ENCODE measurements around the gene GTF2A1L. TPM values are rescaled to one million over a fixed set of nuclear protein-coding genes. Genes with fewer than 3 reads are reported as not detected.
"Not testable (repeated sequence)": the region's sequence is repeated elsewhere in the genome, so short reads cannot be mapped to it uniquely, and the experiment has no call there.

GTF2A1L gene
- total RNA-seq, 2 experiments from 2014 or later, result not detected

DNA sequence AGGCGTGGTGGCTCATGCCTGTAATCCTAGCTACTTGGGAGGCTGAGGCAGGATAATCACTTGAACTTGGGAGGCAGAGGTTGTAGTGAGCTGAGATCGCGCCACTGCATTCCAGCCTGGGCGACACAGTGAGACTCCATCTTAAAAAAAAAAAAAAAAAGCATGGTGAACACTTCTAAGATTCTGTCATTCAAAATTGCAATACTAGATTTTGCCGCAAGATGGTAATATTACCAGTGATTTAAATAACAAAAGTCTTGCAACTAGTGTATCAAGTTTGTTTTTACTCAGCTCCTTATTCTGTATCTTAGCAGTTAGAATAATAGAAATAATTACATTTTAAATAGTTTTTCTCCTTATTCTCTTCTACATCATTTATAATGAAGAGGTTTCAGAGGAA is 5.0 kb downstream of the GTF2A1L start:
- H3K4me1 Mint-ChIP-seq; H3K9me3 Mint-ChIP-seq; H3K27me3 Mint-ChIP-seq; H3K36me3 Mint-ChIP-seq (ENCODE audit: low read depth); H3K4me3 Mint-ChIP-seq; POLR2A ChIA-PET; DNase-seq; H3K27ac Mint-ChIP-seq: not testable (repeated sequence)
- CTCF ChIA-PET, result interaction anchor here (0.6 kb wide), 1 partner anchor 1779 kb away, joined by 3 read pairs; no protein-coding TSS in a partner anchor

- DNase-seq, result no peak
- ChIA-PET CTCF (no interaction called here), POLR2A (no interaction called here)
- Mint-ChIP-seq H3K27me3 (no peaks in the 10 kb centered on the region), H3K27ac (no peak overlapping the region), H3K4me3 (no peak overlapping the region), H3K4me1 (no peaks in the 10 kb centered on the region), H3K36me3 (ENCODE audit: low read depth) (no peaks in the 10 kb centered on the region), H3K9me3 (no peaks in the 10 kb centered on the region)
Observed at GRCh38 chr2:48624696-48625095, 7.0 kb downstream of the GTF2A1L start.

DNA sequence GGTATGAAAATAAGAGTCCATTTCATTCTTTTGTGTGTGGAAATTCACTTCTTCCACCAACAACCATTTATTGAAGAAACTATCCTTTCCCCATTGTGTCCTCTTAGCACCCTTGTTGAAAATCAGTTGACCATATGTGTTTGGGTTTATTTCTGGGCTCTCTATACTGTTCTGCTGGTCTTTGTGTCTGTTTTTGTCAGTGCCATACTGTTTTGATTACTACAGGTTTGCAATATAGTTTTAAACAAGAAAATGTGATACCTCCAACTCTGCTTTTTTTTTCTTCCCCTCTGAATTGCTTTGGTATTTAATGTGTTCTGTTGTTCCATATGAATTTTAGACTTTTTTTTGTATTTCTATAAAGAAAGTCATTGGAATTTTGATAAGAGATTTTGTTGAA is 8.4 kb downstream of the GTF2A1L start:
- CTCF ChIA-PET, result no interaction called here
- no peak overlapping the region for H3K4me3 Mint-ChIP-seq
- no peak overlapping the region for H3K27ac Mint-ChIP-seq

GRCh38 chr2:48633143-48633542 is 15.5 kb downstream of the GTF2A1L start:
- H3K27ac Mint-ChIP-seq, result no peak overlapping the region
- H3K4me3 Mint-ChIP-seq, result no peak overlapping the region
- H3K36me3 Mint-ChIP-seq (ENCODE audit: low read depth), result no peaks in the 10 kb centered on the region
- peaks cover 4% of the 10 kb centered on the region for H3K27me3 Mint-ChIP-seq
- no peaks in the 10 kb centered on the region for H3K9me3 Mint-ChIP-seq
- CTCF ChIA-PET, result no interaction called here
- POLR2A ChIA-PET, result no interaction called here
- H3K4me1 Mint-ChIP-seq, result no peaks in the 10 kb centered on the region
- no peak for DNase-seq

More for the DNA sequence above, 8.4 kb downstream of the GTF2A1L start:
- no peaks in the 10 kb centered on the region for H3K36me3 Mint-ChIP-seq (ENCODE audit: low read depth)
- no peaks in the 10 kb centered on the region for H3K4me1 Mint-ChIP-seq
- no peaks in the 10 kb centered on the region for H3K27me3 Mint-ChIP-seq
- POLR2A ChIA-PET, result no interaction called here
- no peak for DNase-seq
- no peaks in the 10 kb centered on the region for H3K9me3 Mint-ChIP-seq

DNA sequence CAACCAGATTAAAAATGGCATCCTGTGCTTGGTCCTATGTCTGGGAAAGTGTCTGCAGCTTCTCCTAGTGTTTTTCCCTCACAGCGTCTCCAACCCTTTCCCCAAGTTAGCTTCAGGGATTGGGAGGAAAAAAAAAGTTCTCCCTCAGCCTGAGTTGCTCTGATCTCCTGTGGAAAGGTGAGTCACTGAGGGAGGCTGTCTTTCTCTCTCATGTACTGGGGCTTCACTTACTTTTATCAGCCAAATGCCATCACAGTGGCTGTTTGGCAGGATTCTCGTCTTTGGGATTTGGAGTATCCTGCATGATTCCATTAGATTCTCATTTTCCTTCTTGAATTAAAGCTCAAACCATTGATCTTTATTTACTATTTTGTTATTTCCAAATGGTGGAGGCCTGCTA is 18.1 kb downstream of the GTF2A1L start:
- Mint-ChIP-seq H3K9me3 (no peaks in the 10 kb centered on the region), H3K27ac (no peak overlapping the region), H3K4me3 (no peak overlapping the region), H3K27me3 (peaks cover 7% of the 10 kb centered on the region), H3K36me3 (ENCODE audit: low read depth) (no peaks in the 10 kb centered on the region), H3K4me1 (no peaks in the 10 kb centered on the region)
- POLR2A ChIA-PET, result no interaction called here
- CTCF ChIA-PET, result no interaction called here
- DNase-seq, result no peak

- Mint-ChIP-seq H3K4me3 (no peak overlapping the region), H3K27ac (no peak overlapping the region), H3K4me1 (no peaks in the 10 kb centered on the region), H3K9me3 (no peaks in the 10 kb centered on the region), H3K27me3 (peaks cover 7% of the 10 kb centered on the region), H3K36me3 (ENCODE audit: low read depth) (no peaks in the 10 kb centered on the region)
- ChIA-PET CTCF (no interaction called here), POLR2A (no interaction called here)
- no peak for DNase-seq
Observed at GRCh38 chr2:48638261-48638660, 20.6 kb downstream of the GTF2A1L start.

DNA sequence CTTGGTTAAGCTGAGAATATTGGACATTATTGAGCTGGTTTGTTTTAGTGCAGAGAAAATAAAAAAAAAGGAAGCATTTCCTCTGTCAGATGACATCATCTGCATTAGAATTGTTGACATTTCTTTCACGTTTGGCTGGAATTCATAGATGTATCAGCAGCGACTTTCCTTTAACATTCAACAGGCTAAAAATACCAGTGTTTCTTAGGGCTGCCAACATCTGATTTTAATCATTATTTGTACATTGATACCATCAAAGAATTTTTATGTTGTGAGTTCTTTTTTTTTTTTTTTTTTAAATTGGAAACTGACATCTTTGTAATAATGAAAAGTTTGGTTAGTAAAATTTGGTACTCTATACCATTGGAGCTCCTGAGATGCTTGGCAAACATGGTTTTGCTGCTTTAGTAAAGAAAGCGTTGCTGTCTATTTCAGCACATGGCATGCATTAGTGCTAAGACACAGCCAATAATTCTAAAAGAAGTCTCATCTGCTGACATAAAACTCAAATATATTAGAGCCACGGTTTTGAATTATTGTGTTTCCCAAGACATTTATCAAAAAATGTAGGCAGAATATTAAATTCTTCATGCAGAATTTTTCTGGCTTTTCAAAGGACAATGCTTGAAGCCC is 33.6 kb downstream of the GTF2A1L start:
- ChIA-PET POLR2A (no interaction called here), CTCF (no interaction called here)
- Mint-ChIP-seq H3K4me3 (no peak overlapping the region), H3K27me3 (no peaks in the 10 kb centered on the region), H3K36me3 (ENCODE audit: low read depth) (no peaks in the 10 kb centered on the region), H3K9me3 (no peaks in the 10 kb centered on the region), H3K4me1 (no peaks in the 10 kb centered on the region), H3K27ac (no peak overlapping the region)
- DNase-seq, result no peak

- Mint-ChIP-seq H3K4me1 (no peaks in the 10 kb centered on the region), H3K9me3 (no peaks in the 10 kb centered on the region), H3K4me3 (no peak overlapping the region), H3K36me3 (ENCODE audit: low read depth) (no peaks in the 10 kb centered on the region), H3K27ac (no peak overlapping the region), H3K27me3 (no peaks in the 10 kb centered on the region)
- no peak for DNase-seq
- ChIA-PET CTCF (no interaction called here), POLR2A (no interaction called here)
Observed at GRCh38 chr2:48668992-48669391, 51.3 kb downstream of the GTF2A1L start.

DNA sequence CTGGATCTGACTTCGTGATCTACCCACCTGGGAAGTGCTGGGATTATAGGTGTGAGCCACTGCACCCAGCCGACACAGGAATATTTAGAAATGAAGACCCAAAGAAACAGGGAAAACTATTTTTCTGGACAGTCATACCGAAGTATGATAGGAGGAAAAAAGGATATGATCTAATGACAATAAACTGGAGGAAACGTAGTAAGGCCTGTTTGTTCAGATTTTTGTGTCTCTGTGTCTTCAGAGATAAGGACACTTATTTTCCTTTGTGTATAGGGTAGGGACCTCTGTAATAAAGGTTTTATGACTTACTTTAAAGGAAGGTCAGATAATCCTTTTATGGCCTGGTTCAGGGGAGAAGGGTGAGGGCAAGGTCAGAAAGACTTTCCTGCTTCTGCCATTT is 55.9 kb downstream of the GTF2A1L start:
- no peaks in the 10 kb centered on the region for H3K4me1 Mint-ChIP-seq
- H3K36me3 Mint-ChIP-seq (ENCODE audit: low read depth), result no peaks in the 10 kb centered on the region
- no peak overlapping the region for H3K27ac Mint-ChIP-seq
- H3K9me3 Mint-ChIP-seq, result no peaks in the 10 kb centered on the region
- POLR2A ChIA-PET, result no interaction called here
- no peak for DNase-seq
- peaks cover 2% of the 10 kb centered on the region for H3K27me3 Mint-ChIP-seq
- no peak overlapping the region for H3K4me3 Mint-ChIP-seq
- CTCF ChIA-PET, result no interaction called here

DNA sequence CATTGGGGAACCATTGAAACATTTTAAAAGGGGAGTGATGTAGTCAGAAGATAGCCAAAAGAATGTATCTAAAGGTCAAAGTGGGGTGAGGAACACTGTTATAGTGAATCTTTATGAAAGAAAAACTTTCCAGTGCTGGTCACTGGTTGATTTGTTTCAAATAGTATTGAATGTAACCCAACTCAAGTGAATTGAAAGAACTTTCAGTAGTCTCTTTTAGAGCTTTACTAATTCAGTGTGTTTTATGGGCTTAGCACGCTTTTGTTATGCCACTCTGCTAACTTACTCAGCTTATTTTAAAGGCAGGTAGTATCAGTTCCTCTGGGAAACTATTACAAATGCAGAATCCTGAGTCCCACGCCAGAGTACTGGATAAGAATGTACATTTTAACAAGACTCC is 57.3 kb downstream of the GTF2A1L start:
- Mint-ChIP-seq H3K27ac (no peak overlapping the region), H3K4me1 (no peaks in the 10 kb centered on the region), H3K9me3 (no peaks in the 10 kb centered on the region), H3K36me3 (ENCODE audit: low read depth) (no peaks in the 10 kb centered on the region), H3K27me3 (peaks cover 2% of the 10 kb centered on the region), H3K4me3 (no peak overlapping the region)
- CTCF ChIA-PET, result no interaction called here
- DNase-seq, result no peak
- POLR2A ChIA-PET, result no interaction called here

GRCh38 chr2:48677450-48677849 is 59.8 kb downstream of the GTF2A1L start:
- CTCF ChIA-PET, result no interaction called here
- H3K27ac Mint-ChIP-seq, result no peak overlapping the region
- H3K27me3 Mint-ChIP-seq, result peaks cover 5% of the 10 kb centered on the region
- H3K4me3 Mint-ChIP-seq, result no peak overlapping the region
- H3K36me3 Mint-ChIP-seq (ENCODE audit: low read depth), result no peaks in the 10 kb centered on the region
- DNase-seq, result no peak
- no peaks in the 10 kb centered on the region for H3K4me1 Mint-ChIP-seq
- H3K9me3 Mint-ChIP-seq, result no peaks in the 10 kb centered on the region
- POLR2A ChIA-PET, result no interaction called here

GRCh38 chr2:48685126-48685525 is 67.5 kb downstream of the GTF2A1L start:
- no peak for DNase-seq
- H3K36me3 Mint-ChIP-seq (ENCODE audit: low read depth), result no peaks in the 10 kb centered on the region
- H3K9me3 Mint-ChIP-seq, result no peaks in the 10 kb centered on the region
- no peaks in the 10 kb centered on the region for H3K4me1 Mint-ChIP-seq
- H3K27ac Mint-ChIP-seq, result no peak overlapping the region
- H3K27me3 Mint-ChIP-seq, result peaks cover 7% of the 10 kb centered on the region
- POLR2A ChIA-PET, result no interaction called here
- no peak overlapping the region for H3K4me3 Mint-ChIP-seq
- CTCF ChIA-PET, result no interaction called here

DNA sequence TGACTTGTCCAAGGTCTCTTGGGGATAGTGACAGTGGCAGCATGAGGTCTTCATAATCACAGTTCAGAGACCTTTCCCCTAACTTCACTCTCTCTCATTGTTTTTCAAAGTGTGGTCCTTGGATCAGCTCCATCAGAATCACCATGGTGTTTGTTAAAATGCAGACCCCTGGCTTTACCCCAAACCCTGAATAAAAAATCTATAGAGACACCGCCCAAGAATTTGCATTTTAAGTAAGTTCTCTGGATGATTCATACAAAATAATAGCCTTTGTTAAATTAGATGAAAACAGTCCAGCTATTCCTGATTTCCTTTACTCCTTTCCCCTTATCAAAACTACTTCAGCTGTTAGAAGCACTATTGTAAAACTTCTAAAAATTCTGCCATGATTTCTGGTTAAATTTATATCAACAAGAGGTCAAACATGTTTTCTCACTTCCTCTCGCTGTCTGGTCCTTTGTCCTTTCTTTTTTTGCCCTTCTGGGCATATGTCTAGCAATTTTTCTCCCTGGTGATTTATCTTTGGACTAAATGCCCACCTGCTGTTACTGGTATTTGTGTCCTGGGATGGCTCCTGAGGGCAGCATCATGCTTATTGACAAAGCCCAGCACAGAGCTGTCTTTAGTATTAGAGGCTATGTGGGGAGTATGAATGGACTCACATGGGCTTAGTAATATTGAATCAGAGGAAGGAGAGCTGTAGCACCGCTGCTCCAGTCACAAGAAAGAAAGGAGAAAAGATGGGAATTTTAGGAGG is 74.5 kb downstream of the GTF2A1L start:
- no peak overlapping the region for H3K4me3 Mint-ChIP-seq
- DNase-seq, result no peak
- no peaks in the 10 kb centered on the region for H3K9me3 Mint-ChIP-seq
- ChIA-PET POLR2A (no interaction called here), CTCF (no interaction called here)
- no peaks in the 10 kb centered on the region for H3K27me3 Mint-ChIP-seq
- no peaks in the 10 kb centered on the region for H3K4me1 Mint-ChIP-seq
- no peaks in the 10 kb centered on the region for H3K36me3 Mint-ChIP-seq (ENCODE audit: low read depth)
- H3K27ac Mint-ChIP-seq, result no peak overlapping the region

DNA sequence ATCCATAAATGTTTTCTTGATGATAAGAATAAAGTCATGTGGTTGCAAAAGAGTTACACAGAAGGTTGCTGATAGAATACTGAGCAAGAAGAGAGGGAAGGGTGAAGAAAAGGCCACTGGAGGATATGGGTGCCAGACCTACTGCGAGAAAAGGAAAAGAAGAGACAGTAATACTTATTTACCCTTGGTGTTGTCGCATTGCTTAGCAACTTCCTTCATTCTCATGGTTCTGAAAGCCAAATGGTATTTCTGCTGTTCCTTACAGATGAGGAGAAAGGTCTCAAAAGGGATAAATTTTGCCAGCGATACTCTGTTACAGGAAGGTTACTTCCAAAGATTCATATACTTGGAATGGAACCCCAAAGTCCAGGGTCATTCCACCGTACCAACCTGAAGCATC is 75.4 kb downstream of the GTF2A1L start:
- Mint-ChIP-seq H3K9me3 (no peaks in the 10 kb centered on the region), H3K36me3 (ENCODE audit: low read depth) (no peaks in the 10 kb centered on the region), H3K4me1 (no peaks in the 10 kb centered on the region), H3K27me3 (no peaks in the 10 kb centered on the region), H3K4me3 (no peak overlapping the region), H3K27ac (no peak overlapping the region)
- ChIA-PET CTCF (no interaction called here), POLR2A (no interaction called here)
- DNase-seq, result no peak
